ENCODE results near the gene VENTX. TPM values are rescaled to one million over a fixed set of nuclear protein-coding genes. Genes with fewer than 3 reads are reported as not detected.
"Not testable (repeated sequence)": the region's sequence is repeated elsewhere in the genome, so short reads cannot be mapped to it uniquely, and the experiment has no call there.

The VENTX gene
- total RNA-seq, 1 experiment from 2014 or later, result 28.0 TPM

GRCh38 chr10:133264461-133264860 is 26.8 kb downstream of the VENTX start (continued):
- no peak for TF ChIP-seq GABPB1 (CRISPR knock-in tag; IDR thresholded peaks at IDR 0.05)
- no peak for TF ChIP-seq ATF1 (CRISPR knock-in tag; IDR thresholded peaks at IDR 0.05)
- no peak for TF ChIP-seq ZNF423 (CRISPR knock-in tag; IDR thresholded peaks at IDR 0.05)
- TF ChIP-seq OVOL2 (CRISPR knock-in tag; IDR thresholded peaks at IDR 0.05; ENCODE audit: borderline replicate concordance), result no peak
- TF ChIP-seq NFYB (CRISPR knock-in tag; conservative IDR thresholded peaks at IDR 0.05; ENCODE audit: low read depth), result no peak
- TF ChIP-seq SMAD4 (CRISPR knock-in tag; IDR thresholded peaks at IDR 0.05), result no peak
- no peak for TF ChIP-seq CDX4 (CRISPR knock-in tag; IDR thresholded peaks at IDR 0.05; ENCODE audit: borderline replicate concordance)
- no peak for TF ChIP-seq ELF4 (CRISPR knock-in tag; IDR thresholded peaks at IDR 0.05; ENCODE audit: low read depth)

GRCh38 chr10:133265052-133265451 is 27.4 kb downstream of the VENTX start:
- DNase-seq (ENCODE audit: low spot score); H3K4me3 Mint-ChIP-seq; H3K36me3 Mint-ChIP-seq; CTCF ChIA-PET; H3K4me1 Mint-ChIP-seq; POLR2A ChIA-PET; ATAC-seq; H3K9me3 Mint-ChIP-seq; H3K27ac Mint-ChIP-seq: not testable (repeated sequence)
- peaks cover 19% of the 10 kb centered on the region for H3K27me3 Mint-ChIP-seq (ENCODE audit: low read depth)

GRCh38 chr10:133266056-133266795 is 28.6 kb downstream of the VENTX start:
- ChIA-PET POLR2A (interaction anchor here (1.1 kb wide), 1 partner anchor 19 kb away, joined by 3 read pairs; no protein-coding TSS in a partner anchor), CTCF (interaction anchor here (1.0 to 2.0 kb wide), 6 partner anchors 9 to 87 kb away, joined by 3 to 20 read pairs (median 7); partner anchors contain the start of gene ADAM8)
- DNase-seq (ENCODE audit: low spot score), result no peak
- Mint-ChIP-seq H3K27ac (no peak overlapping the region), H3K36me3 (no peaks in the 10 kb centered on the region), H3K27me3 (ENCODE audit: low read depth) (peaks cover 19% of the 10 kb centered on the region), H3K4me3 (no peak overlapping the region), H3K4me1 (no peaks in the 10 kb centered on the region), H3K9me3 (no peaks in the 10 kb centered on the region)
- no peak for ATAC-seq
- TF ChIP-seq AFF4 (CRISPR knock-in tag; IDR thresholded peaks at IDR 0.05; ENCODE audit: borderline replicate concordance), result no peak
- TF ChIP-seq NFATC4 (CRISPR knock-in tag; IDR thresholded peaks at IDR 0.05), result no peak
- no peak for TF ChIP-seq CBFB (CRISPR knock-in tag; IDR thresholded peaks at IDR 0.05; ENCODE audit: low read depth)
- no peak for TF ChIP-seq ZBTB43 (CRISPR knock-in tag; IDR thresholded peaks at IDR 0.05)
- no peak for TF ChIP-seq ETV6 (CRISPR knock-in tag; IDR thresholded peaks at IDR 0.05)
- TF ChIP-seq ZNF317 (CRISPR knock-in tag; IDR thresholded peaks at IDR 0.05; ENCODE audit: borderline replicate concordance, low read depth), result no peak
- TF ChIP-seq USF2 (CRISPR knock-in tag; IDR thresholded peaks at IDR 0.05), result no peak
- TF ChIP-seq ATF6 (CRISPR knock-in tag; IDR thresholded peaks at IDR 0.05), result no peak
- TF ChIP-seq ERG (CRISPR knock-in tag; IDR thresholded peaks at IDR 0.05), result no peak
- no peak for TF ChIP-seq MYBL2 (CRISPR knock-in tag; IDR thresholded peaks at IDR 0.05)
